HepG2 (cell line): ENCODE measurements around the gene DUS1L. TPM values are rescaled to one million over a fixed set of nuclear protein-coding genes. Genes with fewer than 3 reads are reported as not detected.

Experiments used
- AGO1 ChIP-seq: fragments of 200-400 bp; formaldehyde crosslinking; IDR thresholded peaks from 2 replicates; pipeline ENCODE4 v1.6.1; 2017; ENCODE audit warnings: mild to moderate bottlenecking, low read depth, low read length, moderate library complexity; ENCODE audit not compliant: poor library complexity, severe bottlenecking
- BHLHE40 ChIP-seq: IDR thresholded peaks from 2 replicates; pipeline ENCODE4 v1.6.1; 2011; ENCODE audit warnings: low read length, improper control_type of control experiment
- ELF1 ChIP-seq: sonication (generic); formaldehyde crosslinking; IDR thresholded peaks from 2 replicates; pipeline ENCODE4 v1.4.0; 2020; ENCODE audit warnings: missing genetic modification reagents
- ELF3 ChIP-seq: IDR thresholded peaks from 2 replicates; pipeline ENCODE4 v1.6.1; 2016; ENCODE audit warnings: missing genetic modification reagents, missing compliant biosample characterization
- JUND ChIP-seq: sonication (generic); formaldehyde crosslinking; IDR thresholded peaks from 2 replicates; pipeline ENCODE4 v1.8.0; 2022; ENCODE audit warnings: mild to moderate bottlenecking, missing genetic modification reagents
- KAT7 ChIP-seq: IDR thresholded peaks from 2 replicates; pipeline ENCODE4 v1.6.1; 2018; ENCODE audit warnings: borderline replicate concordance, missing compliant biosample characterization
- MNT ChIP-seq: fragments of 450-650 bp; IDR thresholded peaks from 2 replicates; pipeline ENCODE4 v1.6.1; 2016
- NCOA5 ChIP-seq: sonication (generic); formaldehyde crosslinking; IDR thresholded peaks from 2 replicates; pipeline ENCODE4 v1.4.0; 2020; ENCODE audit warnings: missing genetic modification reagents
- PITX1 ChIP-seq: sonication (generic); formaldehyde crosslinking; IDR thresholded peaks from 2 replicates; pipeline ENCODE4 v1.5.1; 2020; ENCODE audit warnings: mild to moderate bottlenecking, missing genetic modification reagents
- PLRG1 ChIP-seq: fragments of 450-650 bp; conservative IDR thresholded peaks from 2 replicates; pipeline ENCODE4 v1.6.1; 2016
- PRMT3 ChIP-seq: sonication (generic); formaldehyde crosslinking; IDR thresholded peaks from 2 replicates; pipeline ENCODE4 v1.8.1; 2022; ENCODE audit warnings: low read depth, mild to moderate bottlenecking, moderate library complexity, missing genetic modification reagents, borderline replicate concordance
- RAD21 ChIP-seq: fragments of 450-650 bp; formaldehyde crosslinking; IDR thresholded peaks from 2 replicates; pipeline ENCODE4 v1.5.0; 2020; ENCODE audit warnings: mild to moderate bottlenecking
- RBAK ChIP-seq: sonication (generic); formaldehyde crosslinking; IDR thresholded peaks from 2 replicates; pipeline ENCODE4 v1.5.1; 2020; ENCODE audit warnings: mild to moderate bottlenecking, missing genetic modification reagents
- RBM39 ChIP-seq: fragments of 200-400 bp; formaldehyde crosslinking; IDR thresholded peaks from one replicate; pipeline ENCODE4 v1.6.1; 2018; ENCODE audit warnings: antibody characterized with exemption, mild to moderate bottlenecking, low read depth, low read length; ENCODE audit not compliant: poor library complexity, severe bottlenecking
- RXRA ChIP-seq: sonication (generic); formaldehyde crosslinking; IDR thresholded peaks from 2 replicates; pipeline ENCODE4 v1.5.1; 2020; ENCODE audit warnings: missing genetic modification reagents
- SIN3A ChIP-seq: IDR thresholded peaks from 2 replicates; pipeline ENCODE4 v1.6.1; 2011; ENCODE audit warnings: low read depth, mild to moderate bottlenecking, control low read depth, low read length, borderline replicate concordance
- ZNF10 ChIP-seq: sonication (generic); formaldehyde crosslinking; IDR thresholded peaks from 2 replicates; pipeline ENCODE4 v1.4.0; 2020; ENCODE audit warnings: mild to moderate bottlenecking, low read depth, missing genetic modification reagents, borderline replicate concordance
- ZNF160 ChIP-seq: sonication (generic); formaldehyde crosslinking; IDR thresholded peaks from 2 replicates; pipeline ENCODE4 v1.8.0; 2022; ENCODE audit warnings: mild to moderate bottlenecking, inconsistent platforms, missing genetic modification reagents
- ZNF367 ChIP-seq: sonication (generic); formaldehyde crosslinking; IDR thresholded peaks from 2 replicates; pipeline ENCODE4 v1.4.0; 2020; ENCODE audit warnings: missing genetic modification reagents, borderline replicate concordance
- ZNF512 ChIP-seq: sonication (generic); formaldehyde crosslinking; IDR thresholded peaks from 2 replicates; pipeline ENCODE4 v1.4.0; 2020; ENCODE audit warnings: mild to moderate bottlenecking, missing genetic modification reagents
- ZNF7 ChIP-seq: IDR thresholded peaks from 2 replicates; pipeline ENCODE4 v1.6.1; 2016; ENCODE audit warnings: missing biosample characterization, missing genetic modification reagents
- ZNF800 ChIP-seq: sonication (generic); formaldehyde crosslinking; IDR thresholded peaks from 2 replicates; pipeline ENCODE4 v1.4.0; 2020; ENCODE audit warnings: missing genetic modification reagents
- ZNF83 ChIP-seq: sonication (generic); formaldehyde crosslinking; IDR thresholded peaks from 2 replicates; pipeline ENCODE4 v1.4.0; 2020; ENCODE audit warnings: missing genetic modification reagents, mild to moderate bottlenecking, borderline replicate concordance
- polyA plus RNA-seq, 8 experiments: library from polyadenylated mRNA; depleted of rRNA in 3 of 8; stranded (reverse) in 7 of 8; unstranded in 1 of 8; fragments of >200 nt; fragmentation: Illumina TruSeq in 4 of 8; extraction: Trizol in 4 of 8; gene quantifications; 2 replicates each; pipeline versions ENCODE4 v1.2.1 to v1.2.3, GENCODE V29; 2011 to 2016; ENCODE audit warnings: low read depth in 4 of 8, missing spikeins in 1 of 8, mixed read lengths in 1 of 8; ENCODE audit not compliant: insufficient read depth in 1 of 8
- total RNA-seq, 5 experiments: library from RNA; depleted of rRNA; stranded (reverse); fragments of >200 nt; fragmentation: Illumina TruSeq; extraction: Trizol; gene quantifications; 2 replicates each; pipeline ENCODE4 v1.2.3, GENCODE V29; 2016; ENCODE audit warnings: low read depth in 1 of 5
- TF ChIP-seq, protein P1 (sequence below): sonication (generic); formaldehyde crosslinking; IDR thresholded peaks from 2 replicates; pipeline ENCODE4 v1.8.0; 2022; ENCODE audit warnings: mild to moderate bottlenecking, missing genetic modification reagents, moderate library complexity

DUS1L gene
- total and polyA plus RNA-seq, 2 of the 13 experiments (the other 11 are each of a cell fraction or from before 2014, with no cell fraction given): 81.0 to 109 TPM

- TF ChIP-seq ZNF800 (CRISPR knock-in tag) (no peak), ZNF367 (CRISPR knock-in tag) (peak; percentile 55; the same call in 1 of the 2 replicates), RBM39 (peak; percentile 19), RXRA (0 out of 2 replicates have a peak, but pooled peaks have one; percentile 21), ELF3 (CRISPR knock-in tag) (no peak), PITX1 (CRISPR knock-in tag) (no peak), RAD21 (CRISPR knock-in tag) (no peak), ELF1 (CRISPR knock-in tag) (no peak), ZNF10 (CRISPR knock-in tag) (0 out of 2 replicates have a peak, but pooled peaks have one; percentile 13), NCOA5 (CRISPR knock-in tag) (no peak), PLRG1 (no peak), ZNF512 (CRISPR knock-in tag) (no peak), PRMT3 (CRISPR knock-in tag) (no peak), ZNF83 (CRISPR knock-in tag) (no peak), MNT (no peak), ZNF160 (no peak), KAT7 (CRISPR knock-in tag) (no peak; the same call in 1 of the 2 replicates), SIN3A (peak; percentile 5; the same call in 1 of the 2 replicates), ZNF7 (CRISPR knock-in tag) (no peak), RBAK (CRISPR knock-in tag) (no peak), JUND (CRISPR knock-in tag) (no peak), AGO1 (no peak), BHLHE40 (no peak)
- TF ChIP-seq, protein P1, sequence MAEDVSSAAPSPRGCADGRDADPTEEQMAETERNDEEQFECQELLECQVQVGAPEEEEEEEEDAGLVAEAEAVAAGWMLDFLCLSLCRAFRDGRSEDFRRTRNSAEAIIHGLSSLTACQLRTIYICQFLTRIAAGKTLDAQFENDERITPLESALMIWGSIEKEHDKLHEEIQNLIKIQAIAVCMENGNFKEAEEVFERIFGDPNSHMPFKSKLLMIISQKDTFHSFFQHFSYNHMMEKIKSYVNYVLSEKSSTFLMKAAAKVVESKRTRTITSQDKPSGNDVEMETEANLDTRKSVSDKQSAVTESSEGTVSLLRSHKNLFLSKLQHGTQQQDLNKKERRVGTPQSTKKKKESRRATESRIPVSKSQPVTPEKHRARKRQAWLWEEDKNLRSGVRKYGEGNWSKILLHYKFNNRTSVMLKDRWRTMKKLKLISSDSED (CRISPR knock-in tag): no peak
Measured at GRCh38 chr17:82065193-82065637, 389 bp downstream of the DUS1L start (continued).
